SKM-1 (cell line): Measurements from ENCODE around the gene KMT2C.
"Not testable (repeated sequence)": the region's sequence is repeated elsewhere in the genome, so short reads cannot be mapped to it uniquely, and the experiment has no call there.

Source experiments
- DNase-seq: peaks from one replicate; lab custom pipeline; 2025; ENCODE audit not compliant: unreplicated experiment; lab: John Stamatoyannopoulos, UW

KMT2C gene

DNA sequence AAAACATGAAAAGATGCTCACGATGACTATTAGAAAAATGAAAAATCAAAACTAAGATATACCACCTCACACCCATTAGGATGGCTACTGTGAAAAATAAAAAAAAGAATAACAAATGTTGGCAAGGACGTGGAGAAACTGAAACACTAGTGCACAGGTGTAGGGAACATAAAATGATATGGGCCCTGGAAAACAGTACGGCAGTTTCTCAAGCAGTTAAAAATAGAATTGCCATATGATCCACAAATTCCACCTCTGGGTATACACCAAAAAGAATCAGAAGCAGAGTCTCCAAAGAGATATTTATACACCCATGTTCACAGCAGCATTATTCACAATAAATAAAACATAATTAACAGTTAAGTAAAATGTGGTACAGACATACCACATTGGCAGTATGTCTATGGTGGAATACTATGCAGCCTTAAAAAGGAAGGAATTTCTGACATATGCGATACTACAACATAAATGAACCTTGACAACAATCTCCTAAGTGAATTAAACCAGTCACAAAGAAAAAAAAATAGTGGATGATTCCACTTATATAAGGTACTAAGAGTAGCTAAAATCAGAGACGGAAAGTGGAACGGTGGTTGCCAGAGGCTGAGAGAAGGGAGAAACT, 69.7 kb downstream of the KMT2C start:
- no peak for DNase-seq

DNA sequence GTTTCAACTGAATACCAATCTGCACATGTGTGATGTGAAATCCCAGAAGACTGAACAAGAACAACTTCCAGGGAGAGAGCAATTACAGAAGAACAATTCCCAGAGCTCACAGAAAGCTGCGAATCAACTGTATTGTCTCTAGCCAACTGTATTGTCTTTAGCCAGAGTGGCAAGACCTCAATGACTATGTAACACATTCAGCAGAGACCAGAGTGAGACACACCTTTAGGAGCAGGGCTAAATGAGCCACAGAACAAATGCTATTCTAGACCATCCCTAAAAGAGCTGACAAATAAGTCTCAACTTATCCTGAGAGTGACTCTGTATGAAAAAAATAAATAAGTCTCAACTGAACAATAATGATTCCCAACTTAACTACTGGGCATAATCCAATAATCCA, 72.0 kb downstream of the KMT2C start:
- no peak for DNase-seq

DNA sequence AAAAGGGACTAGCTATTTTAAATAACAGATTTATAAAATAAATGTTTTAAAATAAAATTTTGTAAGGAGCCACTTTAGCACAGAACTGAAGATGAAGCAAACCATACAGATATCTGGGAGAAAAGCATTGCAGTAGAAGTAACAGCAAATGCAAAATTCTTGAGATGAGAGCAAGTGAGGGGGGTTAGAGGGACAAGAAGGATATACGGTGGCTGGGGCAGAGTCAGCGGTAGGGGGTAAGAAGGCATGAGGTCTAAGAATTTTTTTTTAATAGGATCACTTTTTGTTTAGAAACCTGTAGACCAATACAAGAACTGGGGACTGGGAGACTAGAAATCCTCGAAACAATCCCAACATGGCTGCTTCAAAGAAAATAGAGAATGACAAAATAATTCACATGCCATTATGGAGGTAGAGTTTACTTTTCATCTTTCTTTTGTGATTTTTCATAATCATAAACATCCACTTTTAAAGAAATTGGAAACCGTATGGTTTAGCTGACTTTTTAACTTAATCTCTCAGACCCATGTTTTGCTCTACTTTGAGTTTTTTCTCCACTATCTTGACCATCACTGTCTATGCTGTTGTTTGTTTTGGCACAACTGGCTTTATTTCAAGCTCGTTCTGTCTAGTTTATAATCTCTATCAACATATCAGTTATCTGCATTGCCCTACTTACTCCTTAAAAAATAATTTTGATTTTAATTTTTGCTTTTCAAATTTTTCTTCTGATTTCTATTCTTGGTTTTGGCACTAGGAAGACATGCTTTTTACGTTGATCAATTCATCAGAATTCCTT, 73.5 kb downstream of the KMT2C start:
- DNase-seq = no peak

DNA sequence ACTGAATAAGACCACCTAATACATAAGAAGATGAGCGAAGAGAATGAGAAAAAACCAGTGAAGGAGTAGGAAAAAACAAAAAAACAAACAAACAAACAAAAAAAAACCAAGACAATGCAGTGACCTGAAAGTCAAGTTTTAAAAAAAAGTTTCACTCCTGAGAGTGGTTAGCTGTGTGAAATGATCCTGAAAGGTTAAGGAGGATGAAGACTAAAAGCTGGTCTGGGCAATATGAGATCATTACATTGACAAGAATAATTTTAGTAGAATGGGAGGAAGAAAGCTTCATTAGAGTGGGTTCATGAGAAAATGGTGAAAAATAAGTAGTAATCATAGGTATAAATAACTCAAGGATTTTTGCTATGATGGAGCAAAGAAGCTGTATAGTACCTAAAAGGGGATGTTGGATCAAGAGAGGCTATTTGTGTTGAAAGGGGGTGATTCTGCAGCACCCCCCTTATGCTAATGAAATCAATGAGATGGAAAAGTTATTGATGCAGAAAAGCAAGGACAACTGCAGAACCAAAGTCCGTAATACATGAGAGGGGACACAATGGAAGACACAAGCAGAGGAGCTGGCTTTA, 80.2 kb downstream of the KMT2C start:
- no peak for DNase-seq

DNA sequence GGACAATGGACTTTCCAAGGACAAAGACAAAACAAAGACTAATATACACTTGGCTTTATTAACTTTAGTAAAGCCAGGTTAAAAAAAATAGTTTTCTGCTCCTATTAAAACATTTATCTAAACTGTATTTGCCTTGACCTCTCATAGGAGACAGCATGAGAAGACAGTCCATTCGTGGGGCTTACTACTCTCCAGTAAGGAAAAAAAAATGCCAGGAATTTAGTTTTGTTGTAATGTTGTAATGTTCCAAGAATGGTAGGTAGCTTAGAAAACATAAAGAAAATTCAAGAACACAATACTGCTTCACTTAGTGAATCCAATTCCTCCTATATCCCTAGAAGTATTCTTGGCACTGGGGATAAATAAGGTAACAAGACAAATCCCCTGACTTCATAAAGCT, 81.7 kb downstream of the KMT2C start:
- DNase-seq = no peak

DNA sequence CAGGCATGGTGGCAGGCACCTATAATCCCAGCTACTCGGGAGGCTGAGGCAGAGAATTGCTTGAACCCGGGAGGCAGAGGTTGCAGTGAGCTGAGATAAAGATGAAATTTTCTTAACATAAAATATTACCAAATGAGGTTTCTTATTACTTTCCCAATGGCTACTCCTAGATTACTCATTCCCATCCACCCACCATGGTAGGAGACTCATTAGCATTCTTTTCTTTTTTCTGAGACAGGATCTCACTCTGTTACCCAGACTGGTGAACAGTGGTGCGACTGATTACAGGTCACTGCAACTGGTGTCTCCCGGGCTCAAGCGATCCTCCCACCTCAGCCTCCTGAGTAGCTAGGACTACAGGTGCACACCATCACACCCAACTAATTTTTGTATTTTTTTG, 82.5 kb downstream of the KMT2C start:
- DNase-seq = not testable (repeated sequence)

DNA sequence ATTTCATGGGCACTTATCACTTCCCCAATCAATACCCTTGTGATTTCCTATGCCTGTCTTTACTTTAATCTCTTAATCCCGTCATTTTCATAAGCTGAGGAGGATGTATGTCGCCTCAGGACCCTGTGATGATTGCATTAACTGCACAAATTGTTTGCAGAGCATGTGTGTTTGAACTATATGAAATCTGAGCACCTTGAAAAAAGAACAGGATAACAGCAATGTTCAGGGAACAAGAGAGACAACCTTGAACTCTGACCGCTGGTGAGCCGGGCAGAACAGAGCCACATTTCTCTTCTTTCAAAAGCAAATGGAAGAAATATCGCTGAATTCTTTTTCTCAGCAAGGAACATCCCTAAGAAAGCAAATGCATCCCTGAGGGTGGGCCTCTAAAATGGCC, 84.1 kb downstream of the KMT2C start:
- not testable (repeated sequence) for DNase-seq

DNA sequence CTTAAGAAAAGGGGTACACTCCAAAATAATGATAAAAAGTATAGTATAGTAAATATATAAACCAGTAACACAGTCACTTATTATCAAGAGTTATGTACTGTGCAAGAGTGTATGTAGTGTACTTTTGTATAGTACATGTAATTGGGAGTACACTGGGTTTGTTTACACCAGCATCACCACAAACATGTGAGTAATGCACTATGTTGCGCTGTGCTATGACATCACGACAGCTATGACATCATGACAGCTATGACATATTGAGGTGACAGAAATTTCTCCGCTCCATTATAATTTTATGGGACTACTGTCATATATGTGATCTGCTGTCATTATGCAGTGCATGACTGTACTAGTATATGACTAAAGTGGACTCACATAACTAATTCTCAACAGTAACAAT, 84.6 kb downstream of the KMT2C start:
- DNase-seq = no peak

DNA sequence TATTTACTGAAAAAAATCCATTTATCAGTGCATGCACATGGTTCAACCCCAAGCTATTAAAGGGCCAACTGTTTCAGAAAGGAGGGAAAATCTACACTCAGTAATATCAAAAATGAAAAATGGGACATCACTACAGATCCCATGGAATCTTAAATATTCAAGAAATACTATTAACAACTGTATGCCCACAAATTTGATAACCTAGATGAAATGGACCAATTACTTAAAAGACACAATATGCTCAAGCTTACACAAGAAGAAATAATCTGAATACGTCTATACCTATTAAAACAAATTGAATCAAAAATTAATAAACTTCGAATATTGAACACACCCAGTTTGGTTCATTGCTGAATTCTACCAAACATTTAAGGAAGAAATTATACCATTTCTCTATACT, 87.9 kb downstream of the KMT2C start:
- no peak for DNase-seq

DNA sequence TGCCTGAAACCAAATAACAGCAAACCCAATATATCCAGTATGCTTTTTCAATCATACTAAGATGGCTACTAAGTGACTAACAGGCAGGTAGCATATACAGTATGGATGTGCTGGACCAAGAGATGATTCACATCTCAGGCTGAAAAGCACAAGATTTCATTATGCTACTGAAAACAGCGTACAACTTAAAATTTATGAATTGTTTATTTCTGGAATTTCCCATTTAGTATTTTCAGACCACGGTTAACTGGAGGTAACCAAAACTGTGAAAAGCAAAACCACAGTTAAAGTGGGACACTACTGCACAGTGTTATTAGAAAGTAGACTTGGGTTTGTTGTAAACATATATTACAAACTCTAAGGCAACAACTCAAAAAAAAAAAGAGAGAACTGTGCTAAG, 91.5 kb downstream of the KMT2C start:
- DNase-seq = no peak

DNA sequence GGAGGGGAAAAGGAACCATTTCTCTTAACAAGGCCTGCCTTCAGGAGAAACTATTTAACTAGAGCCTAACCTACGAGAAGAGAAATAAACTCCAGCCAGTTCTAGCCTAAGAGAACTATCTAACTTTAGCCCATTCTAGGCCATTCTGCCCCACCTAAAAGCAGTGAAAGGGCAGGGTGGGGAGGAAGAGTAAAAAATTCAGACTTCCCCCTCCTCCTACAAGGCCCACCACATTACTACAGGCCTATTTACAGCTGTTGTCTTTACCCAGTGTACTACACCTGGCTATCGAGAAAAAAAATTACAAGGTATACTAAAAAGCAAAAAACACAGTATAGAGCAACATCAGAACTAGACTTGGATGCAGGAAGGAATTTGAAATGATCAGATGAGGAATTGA, 93.0 kb downstream of the KMT2C start:
- DNase-seq = no peak

DNA sequence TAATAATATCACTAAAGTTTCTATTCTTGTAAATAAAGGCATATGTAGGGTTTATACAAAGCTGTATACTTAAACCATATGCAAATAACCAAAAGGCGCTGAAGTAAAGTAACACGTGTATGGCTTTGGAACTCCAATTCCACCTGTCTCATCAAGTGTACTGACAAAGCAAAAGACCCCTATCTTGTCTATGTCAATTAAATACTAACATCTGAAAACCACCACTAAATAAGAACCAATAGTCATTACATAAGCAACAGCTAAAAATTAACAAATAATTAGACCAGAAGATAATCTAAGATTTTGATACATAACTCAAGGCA, 93.9 kb downstream of the KMT2C start:
- DNase-seq = no peak

DNA sequence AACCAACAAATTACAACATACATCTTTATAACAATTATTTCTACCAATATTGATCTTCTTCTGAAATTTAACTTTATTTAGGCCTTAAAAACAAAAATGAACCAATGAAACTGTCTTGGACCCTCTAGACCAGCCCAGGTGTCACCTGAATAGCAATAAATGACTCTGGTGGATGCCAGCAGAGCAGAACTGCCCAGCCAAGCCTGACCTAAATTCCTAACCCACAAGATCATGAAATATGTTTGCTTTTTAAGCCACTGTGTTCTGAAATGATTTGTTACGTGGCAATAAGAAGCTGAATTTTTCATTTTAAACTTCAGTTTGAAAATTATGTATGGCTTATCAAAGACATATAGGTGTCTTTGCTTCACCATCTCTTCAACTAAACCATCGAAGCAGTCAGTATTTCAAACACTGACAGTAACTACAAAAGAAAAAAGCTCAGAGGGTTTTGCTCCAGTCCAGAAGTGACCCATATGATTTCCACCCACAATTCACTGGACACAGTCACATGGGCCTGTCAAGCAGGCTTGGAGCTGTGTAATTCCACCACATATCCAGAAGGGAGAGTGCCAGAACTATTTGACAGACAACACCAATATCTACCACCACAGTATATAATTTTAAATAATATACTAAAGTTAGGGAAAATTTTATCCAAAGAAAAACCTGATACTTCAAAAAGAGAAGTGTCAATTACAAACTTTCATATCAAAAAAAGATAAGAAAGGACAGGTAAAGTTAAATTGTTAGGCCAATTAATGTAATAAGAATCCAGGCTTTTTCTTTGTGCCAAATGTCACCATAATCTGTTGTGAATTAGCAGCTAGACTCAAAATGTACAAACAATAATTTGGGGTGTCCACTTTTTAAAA, 94.5 kb downstream of the KMT2C start:
- no peak for DNase-seq

DNA sequence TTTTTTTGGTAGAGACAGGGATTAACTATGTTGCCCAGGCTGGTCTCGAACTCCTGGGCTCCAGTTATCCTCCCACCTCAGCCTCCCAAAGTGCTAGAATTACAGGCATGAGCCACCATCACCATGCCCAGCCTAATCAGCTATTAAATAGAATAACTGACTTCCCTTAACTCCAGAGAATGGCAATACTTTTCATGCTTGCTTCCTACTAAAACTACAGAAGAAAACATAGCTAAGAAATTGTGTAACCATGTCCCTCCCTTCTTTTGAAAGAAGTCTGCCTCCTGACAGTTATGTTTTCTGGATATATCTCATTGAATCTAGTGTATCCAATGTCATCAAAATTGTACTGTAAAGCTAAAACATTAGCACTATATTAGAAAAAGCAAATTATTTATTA, 95.6 kb downstream of the KMT2C start:
- DNase-seq = no peak

DNA sequence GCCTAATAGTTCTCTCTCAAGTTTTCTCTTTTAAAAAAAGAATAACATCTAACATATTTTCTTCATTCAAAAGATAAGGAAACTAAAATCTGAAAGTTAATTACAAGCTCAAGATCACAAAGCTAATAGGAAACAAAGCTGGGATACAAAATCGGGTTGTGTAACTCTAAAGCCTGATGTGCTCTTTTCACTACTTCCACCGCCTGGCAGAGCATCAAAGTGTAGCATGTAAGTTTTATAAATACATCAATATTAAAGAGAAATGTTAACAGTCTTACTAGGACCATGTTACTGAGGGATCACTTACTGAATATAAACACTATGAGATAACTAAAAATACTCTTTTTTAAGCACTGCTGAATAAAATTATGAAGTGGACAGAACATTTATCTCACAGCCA, 97.2 kb downstream of the KMT2C start:
- DNase-seq = no peak

DNA sequence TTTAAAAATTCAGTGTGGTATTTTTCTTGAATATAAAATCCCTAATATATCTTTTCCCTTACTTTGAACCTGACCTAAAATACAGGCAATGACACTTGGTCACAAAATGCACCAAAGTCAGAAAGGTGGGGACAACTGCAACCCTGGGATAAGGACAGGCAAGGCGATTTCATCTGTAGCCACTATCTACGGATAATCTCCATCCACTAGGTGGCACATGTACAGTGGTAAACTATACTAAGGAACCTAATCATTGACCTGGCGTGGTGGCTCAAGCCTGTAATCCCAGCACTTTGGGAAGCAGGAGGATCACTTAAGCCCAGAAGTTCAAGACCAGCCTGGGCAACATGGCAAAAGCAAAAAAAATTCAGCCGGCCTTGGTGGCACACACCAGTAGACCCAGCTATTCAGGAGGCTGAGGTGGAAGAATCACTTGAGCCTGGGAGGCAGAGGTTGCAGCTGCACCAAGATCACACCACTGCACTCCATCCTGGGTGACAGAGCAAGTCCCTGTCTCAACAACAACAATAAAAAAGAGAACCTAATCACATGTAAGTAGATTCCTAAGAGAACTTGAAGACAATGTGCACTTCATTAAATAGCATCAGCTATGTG, 98.9 kb downstream of the KMT2C start:
- DNase-seq = no peak

DNA sequence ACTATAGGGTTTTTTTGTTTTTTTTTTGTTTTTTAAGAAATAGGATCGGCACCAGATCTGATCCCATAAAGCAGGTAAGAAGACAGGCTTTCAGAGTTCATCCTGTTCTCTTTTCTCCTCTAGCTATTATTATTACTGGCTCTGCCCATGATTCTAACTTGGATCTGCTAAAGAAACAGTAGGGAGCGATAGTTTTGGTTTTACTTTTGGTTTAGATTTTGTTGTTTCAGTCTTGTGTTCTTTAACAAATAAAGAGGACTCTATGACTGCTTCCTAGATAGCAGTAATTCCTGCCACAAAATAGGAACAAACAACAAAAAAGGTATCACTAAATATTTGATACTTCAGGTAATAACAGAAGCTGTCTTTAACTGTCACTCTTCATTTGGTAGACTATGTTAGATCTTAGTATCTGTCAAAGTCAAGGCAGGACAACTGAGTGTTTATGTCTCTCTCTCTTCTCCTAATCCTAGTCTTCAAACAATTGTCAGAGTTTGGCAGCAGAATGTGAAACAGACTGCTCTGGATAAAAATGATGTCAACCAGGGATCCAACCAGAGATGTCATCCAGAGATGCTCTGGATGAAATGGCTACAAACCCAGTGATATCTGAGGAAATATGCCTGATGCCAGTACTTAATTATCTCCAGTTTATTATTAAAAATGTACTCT, 99.8 kb downstream of the KMT2C start:
- DNase-seq = no peak

DNA sequence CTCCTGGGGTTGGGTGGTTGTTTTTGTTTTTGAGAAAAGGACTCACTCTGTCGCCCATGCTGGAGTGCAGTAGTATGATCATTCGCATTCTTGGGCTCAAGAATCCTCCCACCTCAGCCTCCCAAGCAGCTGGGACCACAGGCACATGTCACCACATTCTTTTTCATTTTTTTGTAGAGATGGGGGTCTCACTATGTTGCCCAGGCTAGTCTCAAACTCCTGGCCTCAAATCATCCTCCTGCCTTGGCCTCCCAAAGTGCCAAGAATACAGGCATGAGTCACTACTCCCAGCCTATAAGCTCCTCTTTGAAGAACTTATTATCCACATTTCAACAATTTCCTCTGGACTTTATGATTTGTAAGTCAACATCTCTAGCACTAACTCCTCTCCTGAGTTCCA, 102.7 kb downstream of the KMT2C start:
- no peak for DNase-seq

DNA sequence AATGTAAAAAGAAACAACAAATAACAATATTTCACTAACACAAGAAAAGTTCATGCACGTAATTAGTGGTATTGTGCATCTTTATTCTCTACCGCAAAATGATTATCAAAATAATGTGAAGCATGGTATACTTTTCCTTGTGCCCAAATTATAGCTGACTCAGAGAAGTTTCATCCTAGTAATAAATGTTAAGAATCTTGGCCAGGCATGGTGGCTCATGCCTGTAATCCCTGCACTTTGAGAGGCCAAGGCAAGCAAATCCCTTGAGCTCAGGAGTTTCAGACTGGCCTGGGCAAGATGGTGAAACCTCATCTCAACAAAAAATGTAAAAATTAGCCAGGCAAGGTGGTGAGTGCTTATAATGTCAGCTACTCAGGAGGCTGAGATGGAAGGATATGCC, 105.0 kb downstream of the KMT2C start:
- no peak for DNase-seq

DNA sequence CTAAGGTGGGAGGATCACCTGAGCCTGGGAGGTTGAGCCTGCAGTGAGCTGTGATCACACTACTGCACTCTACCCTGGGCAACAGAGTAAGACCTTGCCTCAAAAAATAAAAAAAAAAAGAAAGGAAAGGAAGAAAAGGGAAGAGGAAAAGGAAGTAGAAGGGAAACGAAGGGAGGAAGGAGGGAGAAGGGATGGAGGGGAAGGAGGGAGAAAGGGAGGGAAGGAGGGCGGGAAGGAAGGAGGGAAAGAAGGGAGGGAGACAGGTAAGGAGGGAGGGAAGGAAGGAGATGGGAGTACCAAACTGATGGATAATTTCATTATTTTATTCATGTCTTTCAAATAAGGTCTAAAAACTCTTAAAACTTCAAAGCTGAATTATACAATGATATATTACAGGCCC, 106.3 kb downstream of the KMT2C start:
- DNase-seq = no peak

DNA sequence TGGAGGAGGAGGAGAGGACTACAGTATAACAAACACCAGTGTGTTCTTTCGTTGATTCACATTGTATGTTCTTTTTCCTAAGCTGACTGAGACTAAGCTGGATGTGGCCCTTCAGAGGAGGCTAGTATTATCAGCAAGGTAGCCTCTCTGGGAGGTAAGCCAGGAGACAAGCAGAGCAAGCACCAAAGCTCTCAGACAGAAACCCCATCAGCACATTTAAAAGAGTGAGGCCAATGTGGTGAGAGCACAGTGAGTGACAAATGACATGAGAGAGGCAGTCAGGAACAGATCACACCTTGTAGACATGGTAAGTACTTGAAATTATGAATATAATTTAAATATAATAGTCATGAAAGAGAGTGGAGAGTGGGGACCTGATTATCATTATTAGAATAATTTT, 107.6 kb downstream of the KMT2C start:
- no peak for DNase-seq
